Endothelial cell of umbilical vein (primary cell): ENCODE measurements around the gene ACOX3.

ENCODE experiments used
- CTCF ChIP-seq, 2 donors: IDR thresholded peaks; 1 replicate in 1 of 2; 2 replicates in 1 of 2; pipeline ENCODE4 v1.5.1; 2011; ENCODE audit warnings: low read length in 2 of 2, mild to moderate bottlenecking in 2 of 2, moderate library complexity in 2 of 2, control low read depth in 1 of 2, inconsistent platforms in 1 of 2, low read depth in 1 of 2; ENCODE audit not compliant: insufficient read depth in 1 of 2; ENCODE audit errors: extremely low read depth in 1 of 2
- EZH2 ChIP-seq: IDR thresholded peaks from 2 replicates; pipeline ENCODE4 v1.6.1; 2012; ENCODE audit warnings: borderline replicate concordance, low read depth, mild to moderate bottlenecking, moderate library complexity, low read length, inconsistent platforms; ENCODE audit not compliant: severe bottlenecking
- FOS ChIP-seq: IDR thresholded peaks from 2 replicates; pipeline ENCODE4 v1.6.1; 2011; ENCODE audit warnings: mild to moderate bottlenecking, low read length, moderate library complexity, borderline replicate concordance; ENCODE audit not compliant: insufficient read depth
- GATA2 ChIP-seq: IDR thresholded peaks from 2 replicates; pipeline ENCODE4 v1.7.0; 2011; ENCODE audit warnings: low read depth, mild to moderate bottlenecking, moderate library complexity, mixed read lengths, low read length; ENCODE audit not compliant: insufficient read length, insufficient read depth
- JUN ChIP-seq: IDR thresholded peaks from 2 replicates; pipeline ENCODE4 v1.6.1; 2011; ENCODE audit warnings: borderline replicate concordance, low read depth; ENCODE audit not compliant: insufficient read length, insufficient read depth
- MAX ChIP-seq: IDR thresholded peaks from 2 replicates; pipeline ENCODE4 v1.6.1; 2011; ENCODE audit not compliant: insufficient read depth, insufficient read length
- MYC ChIP-seq: IDR thresholded peaks from one replicate; pipeline ENCODE4 v1.6.1; 2011; ENCODE audit warnings: mild to moderate bottlenecking, low read depth, low read length
- POLR2A ChIP-seq: IDR thresholded peaks from 2 replicates; pipeline ENCODE4 v1.6.1; 2012; ENCODE audit warnings: low read depth, mild to moderate bottlenecking, control low read depth, low read length
- POLR2AphosphoS5 ChIP-seq: IDR thresholded peaks from 2 replicates; pipeline ENCODE4 v1.6.1; 2012; ENCODE audit warnings: low read depth, mild to moderate bottlenecking, control low read depth, low read length, moderate library complexity; ENCODE audit not compliant: insufficient read depth

GRCh38 chr4:8321771-8322170, 118.8 kb downstream of the ACOX3 start:
- TF ChIP-seq CTCF (IDR thresholded peaks at IDR 0.05; ENCODE audit: extremely low read depth in 1 of 2, insufficient read depth in 1 of 2, low read depth in 1 of 2, low read length in 2 of 2) (no peak), POLR2AphosphoS5 (no peak), MAX (no peak), POLR2A (no peak), EZH2 (no peak), JUN (no peak), MYC (no peak), GATA2 (no peak), FOS (no peak)
